Mesothelial cell of epicardium (in vitro differentiated cells): ENCODE results near the gene REX1BD. TPM values are rescaled to one million over a fixed set of nuclear protein-coding genes. Genes with fewer than 3 reads are reported as not detected.
A peak's percentile ranks its signal among the peaks of the same experiment; 100 is the strongest.

Experiments used
- DNase-seq, 2 experiments: peaks; one replicate each; pipeline ENCODE4 v3.0.0; 2021; ENCODE audit warnings: low spot score in 2 of 2; ENCODE audit not compliant: unreplicated experiment in 2 of 2
- H3K27ac Mint-ChIP-seq: 2 replicates; pipeline ENCODE4 v1.8.0; 2021; ENCODE audit warnings: mixed read lengths
- H3K27me3 Mint-ChIP-seq: 2 replicates; pipeline ENCODE4 v1.8.0; 2021; ENCODE audit warnings: low read depth, mixed read lengths
- H3K36me3 Mint-ChIP-seq: 2 replicates; pipeline ENCODE4 v1.8.0; 2021; ENCODE audit warnings: mixed read lengths
- H3K4me1 Mint-ChIP-seq: 2 replicates; pipeline ENCODE4 v1.8.0; 2021; ENCODE audit warnings: mixed read lengths
- H3K4me3 Mint-ChIP-seq: 2 replicates; pipeline ENCODE4 v1.8.0; 2021; ENCODE audit warnings: mild to moderate bottlenecking, moderate library complexity, mixed read lengths
- H3K9me3 Mint-ChIP-seq: 2 replicates; pipeline ENCODE4 v1.8.0; 2021; ENCODE audit warnings: mixed read lengths
- total RNA-seq: library from RNA; stranded (reverse); gene quantifications from 3 replicates; pipeline ENCODE4 v1.2.1, GENCODE V29; 2021
- TF ChIP-seq, protein P1 (sequence below): fragments of 200-600 bp; sonication (generic); IDR thresholded peaks from one replicate; pipeline ENCODE4 v1.5.0; 2021; ENCODE audit warnings: antibody characterized with exemption; ENCODE audit not compliant: unreplicated experiment

REX1BD gene
- total RNA-seq, 1 donor from 2014 or later, result 58.8 TPM

DNA sequence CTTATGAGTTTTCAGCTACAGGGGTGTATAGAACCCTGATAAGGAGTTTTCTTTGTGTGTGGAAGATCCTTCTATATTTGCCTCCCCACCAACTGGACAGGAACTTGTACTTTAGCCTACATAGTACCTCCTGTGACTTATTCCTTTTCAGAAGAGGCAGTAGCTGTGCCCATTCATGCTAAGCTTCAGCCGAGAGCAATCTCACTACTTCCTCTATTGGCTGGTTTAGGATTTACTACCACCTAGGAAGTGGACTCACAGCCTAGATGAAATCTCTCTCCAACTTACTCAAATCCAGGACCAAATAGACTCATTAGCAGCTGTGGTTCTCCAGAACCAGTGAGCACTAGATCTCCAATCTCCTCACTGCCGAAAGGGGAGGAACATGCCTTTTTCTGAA, 2.3 kb upstream of the REX1BD start:
- Mint-ChIP-seq H3K9me3 (no peaks in the 10 kb centered on the region), H3K4me3 (no peak overlapping the region), H3K36me3 (peaks cover 2% of the 10 kb centered on the region), H3K27ac (no peak overlapping the region), H3K4me1 (peaks cover 20% of the 10 kb centered on the region), H3K27me3 (peaks cover 10% of the 10 kb centered on the region)
- no peak for DNase-seq
- TF ChIP-seq, protein P1, sequence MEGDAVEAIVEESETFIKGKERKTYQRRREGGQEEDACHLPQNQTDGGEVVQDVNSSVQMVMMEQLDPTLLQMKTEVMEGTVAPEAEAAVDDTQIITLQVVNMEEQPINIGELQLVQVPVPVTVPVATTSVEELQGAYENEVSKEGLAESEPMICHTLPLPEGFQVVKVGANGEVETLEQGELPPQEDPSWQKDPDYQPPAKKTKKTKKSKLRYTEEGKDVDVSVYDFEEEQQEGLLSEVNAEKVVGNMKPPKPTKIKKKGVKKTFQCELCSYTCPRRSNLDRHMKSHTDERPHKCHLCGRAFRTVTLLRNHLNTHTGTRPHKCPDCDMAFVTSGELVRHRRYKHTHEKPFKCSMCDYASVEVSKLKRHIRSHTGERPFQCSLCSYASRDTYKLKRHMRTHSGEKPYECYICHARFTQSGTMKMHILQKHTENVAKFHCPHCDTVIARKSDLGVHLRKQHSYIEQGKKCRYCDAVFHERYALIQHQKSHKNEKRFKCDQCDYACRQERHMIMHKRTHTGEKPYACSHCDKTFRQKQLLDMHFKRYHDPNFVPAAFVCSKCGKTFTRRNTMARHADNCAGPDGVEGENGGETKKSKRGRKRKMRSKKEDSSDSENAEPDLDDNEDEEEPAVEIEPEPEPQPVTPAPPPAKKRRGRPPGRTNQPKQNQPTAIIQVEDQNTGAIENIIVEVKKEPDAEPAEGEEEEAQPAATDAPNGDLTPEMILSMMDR, result no peak

DNA sequence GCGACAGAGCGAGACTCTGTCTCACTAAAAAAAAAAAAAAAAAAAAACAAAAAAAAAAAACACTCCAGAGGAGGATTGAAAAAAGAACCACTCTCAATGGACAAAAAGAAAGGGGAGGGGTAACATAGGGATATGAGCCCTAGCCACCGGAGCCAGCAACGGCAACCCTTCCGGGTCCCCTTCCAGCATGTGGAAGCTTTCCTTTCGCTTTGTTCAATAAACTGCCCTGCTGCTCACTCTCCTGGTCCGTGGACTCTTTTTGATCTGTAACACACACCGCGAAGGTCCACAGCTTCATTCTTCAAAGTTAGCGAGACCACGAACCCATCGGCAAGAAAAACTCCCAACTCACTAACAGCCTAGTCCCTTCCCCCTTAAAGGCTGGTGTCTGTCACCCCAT, 1.0 kb upstream of the REX1BD start:
- Mint-ChIP-seq H3K27ac (peak overlapping the region; percentile 83), H3K27me3 (peaks cover 9% of the 10 kb centered on the region), H3K9me3 (no peaks in the 10 kb centered on the region), H3K36me3 (peaks cover 2% of the 10 kb centered on the region), H3K4me1 (peaks cover 20% of the 10 kb centered on the region), H3K4me3 (no peak overlapping the region)
- TF ChIP-seq, protein P1, result no peak
- no peak for DNase-seq

DNA sequence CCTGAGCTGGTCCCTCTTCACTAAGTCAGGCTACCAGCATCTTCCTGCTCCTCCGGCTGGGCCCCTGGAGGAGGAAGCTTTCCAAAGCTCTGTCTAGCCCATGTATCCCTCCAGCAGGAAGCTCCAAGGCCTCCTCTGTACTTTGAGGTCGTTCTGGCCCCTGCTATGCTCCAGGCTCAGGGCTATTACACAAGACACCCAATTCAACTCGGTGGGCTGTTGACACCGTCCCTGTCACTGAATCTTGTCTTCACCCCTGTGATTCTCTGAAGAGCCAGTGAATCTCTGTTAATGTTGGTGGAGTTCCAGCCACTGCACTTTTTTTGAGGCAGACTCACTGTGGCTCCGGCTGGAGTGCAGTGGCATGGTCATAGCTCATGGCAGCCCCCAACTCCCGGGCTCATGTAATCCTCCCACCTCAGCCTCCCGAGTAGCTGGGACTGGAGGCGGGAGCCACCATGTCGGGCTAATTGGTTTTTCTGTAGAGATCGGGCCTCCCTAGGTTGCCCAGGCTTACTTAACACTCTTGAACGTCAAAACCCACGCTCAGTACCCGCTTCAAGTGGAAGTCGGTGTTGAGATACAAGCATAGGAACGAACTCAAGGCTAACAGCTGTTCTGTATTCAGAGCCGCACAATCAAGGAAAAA, 512 bp upstream of the REX1BD start:
- no peak for DNase-seq
- peaks cover 7% of the 10 kb centered on the region for H3K27me3 Mint-ChIP-seq

DNA sequence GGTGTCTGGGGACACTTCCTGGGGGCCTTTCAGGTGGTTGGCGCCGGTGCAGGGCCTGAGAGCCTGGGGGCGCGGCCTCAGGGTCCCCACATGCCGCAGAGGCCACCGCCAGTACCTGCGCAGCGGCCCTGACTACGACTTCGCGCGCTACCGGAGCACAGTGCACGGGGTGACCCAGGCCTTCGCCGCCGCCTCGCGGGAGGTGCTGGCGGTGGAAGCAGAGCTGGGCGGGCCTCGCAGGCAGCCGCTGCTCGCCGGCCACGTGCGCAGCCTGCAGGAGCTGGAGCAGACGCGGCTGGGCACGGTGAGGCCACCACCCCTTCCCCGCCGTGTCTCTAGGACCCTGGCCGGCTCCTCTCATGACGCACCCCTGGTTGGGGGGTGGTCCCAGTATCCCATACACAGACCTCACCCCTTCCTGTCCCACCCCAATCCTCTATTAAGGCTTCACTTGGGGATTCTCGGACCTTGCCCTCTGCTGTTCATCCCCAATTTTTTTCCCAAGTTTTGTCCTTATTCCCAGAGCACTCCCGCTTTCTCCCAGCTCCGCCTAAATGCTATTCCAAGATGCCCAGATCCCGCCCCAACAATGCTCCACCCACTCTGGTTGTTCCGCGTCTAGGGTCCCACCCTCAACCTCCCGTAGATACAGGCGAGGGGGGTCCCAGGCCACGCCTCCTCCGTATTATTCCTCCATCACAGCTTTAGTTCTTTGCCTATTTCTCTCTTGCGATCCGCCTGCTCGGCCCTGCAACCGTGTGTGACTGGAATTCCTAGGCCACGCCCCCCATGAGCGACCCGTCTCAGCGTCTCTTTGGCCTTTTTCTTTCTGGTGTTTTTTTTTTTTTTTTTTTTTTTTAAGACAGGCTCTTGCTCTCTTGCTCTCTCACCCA, 1.0 kb downstream of the REX1BD start:
- Mint-ChIP-seq H3K27ac (peak overlapping the region; percentile 88), H3K27me3 (peaks cover 4% of the 10 kb centered on the region), H3K4me1 (peaks cover 26% of the 10 kb centered on the region), H3K9me3 (no peaks in the 10 kb centered on the region), H3K4me3 (peak overlapping the region; percentile 73), H3K36me3 (peaks cover 2% of the 10 kb centered on the region)
- TF ChIP-seq, protein P1, result no peak
- peak; percentile 50 to 74 for DNase-seq

More for the DNA sequence above, 512 bp upstream of the REX1BD start:
- Mint-ChIP-seq H3K4me3 (peak overlapping the region; percentile 73), H3K9me3 (no peaks in the 10 kb centered on the region), H3K4me1 (peaks cover 20% of the 10 kb centered on the region), H3K27ac (peak overlapping the region; percentile 83), H3K36me3 (peaks cover 2% of the 10 kb centered on the region)
- TF ChIP-seq, protein P1, result no peak

- H3K27ac Mint-ChIP-seq, result peak overlapping the region; percentile 88
- TF ChIP-seq, protein P1, result peak; percentile 64
- H3K9me3 Mint-ChIP-seq, result no peaks in the 10 kb centered on the region
- peaks cover 32% of the 10 kb centered on the region for H3K4me1 Mint-ChIP-seq
- peaks cover 2% of the 10 kb centered on the region for H3K36me3 Mint-ChIP-seq
- H3K27me3 Mint-ChIP-seq, result peaks cover 9% of the 10 kb centered on the region
- DNase-seq, result peak; percentile 65 to 83
- peak overlapping the region; percentile 73 for H3K4me3 Mint-ChIP-seq
Measured at GRCh38 chr19:18590273-18591272, 2.0 kb downstream of the REX1BD start.
